Left kidney (tissue), 8 donors: Measurements from ENCODE around the gene DBF4. TPM values are rescaled to one million over a fixed set of nuclear protein-coding genes. Genes with fewer than 3 reads are reported as not detected.
"Not testable (repeated sequence)": the region's sequence is repeated elsewhere in the genome, so short reads cannot be mapped to it uniquely, and the experiment has no call there.

Experiments used
- DNase-seq: peaks from one replicate; pipeline ENCODE4 v3.0.0-alpha.2; 2013
- long read RNA-seq, 8 donors: transcript quantifications; one replicate each; lab custom pipeline, GENCODE V29; 2026
- polyA plus RNA-seq: library from polyadenylated mRNA; unstranded; fragments of 120-200 nt; gene quantifications from one replicate; pipeline ENCODE4 v1.2.1, GENCODE V29; 2013; ENCODE audit not compliant: insufficient read length

The DBF4 gene
- polyA plus RNA-seq: 27.9 TPM
- long read RNA-seq, donor 1, partial matches to known transcripts: 0 of 4 reads
- long read RNA-seq, donor 1, other reads (novel, unspliced or antisense): 0 of 4 reads
- long read RNA-seq, donor 2, partial matches to known transcripts: 0 of 1 reads
- long read RNA-seq, donor 2, other reads (novel, unspliced or antisense): 0 of 1 reads
- long read RNA-seq, donor 3, partial matches to known transcripts: 0 of 3 reads
- long read RNA-seq, donor 3, other reads (novel, unspliced or antisense): 0 of 3 reads
- long read RNA-seq, donor 4: 0 reads
- long read RNA-seq, donor 5, partial matches to known transcripts: 0 of 3 reads
- long read RNA-seq, donor 5, other reads (novel, unspliced or antisense): 0 of 3 reads
- long read RNA-seq, donor 6, partial matches to known transcripts: 0 of 5 reads
- long read RNA-seq, donor 6, other reads (novel, unspliced or antisense): 0 of 5 reads
- long read RNA-seq, donor 7, partial matches to known transcripts: 0 of 3 reads
- long read RNA-seq, donor 7, other reads (novel, unspliced or antisense): 0 of 3 reads
- long read RNA-seq, donor 8: 0 reads

GRCh38 chr7:87876040-87876868, at the start of gene DBF4, which contains the start of gene SLC25A40:
Gene DBF4, plus strand, starts transcription at chr7:87876493. Its CDS starts 240 bp downstream, at chr7:87876733.
Gene SLC25A40, minus strand, starts transcription at chr7:87876360. Its CDS starts 17,633 bp downstream, at chr7:87858727.
- peak; percentile 89 for DNase-seq

- DNase-seq: not testable (repeated sequence)
Observed at GRCh38 chr7:87828383-87828782, 47.9 kb upstream of the DBF4 start.

DNA sequence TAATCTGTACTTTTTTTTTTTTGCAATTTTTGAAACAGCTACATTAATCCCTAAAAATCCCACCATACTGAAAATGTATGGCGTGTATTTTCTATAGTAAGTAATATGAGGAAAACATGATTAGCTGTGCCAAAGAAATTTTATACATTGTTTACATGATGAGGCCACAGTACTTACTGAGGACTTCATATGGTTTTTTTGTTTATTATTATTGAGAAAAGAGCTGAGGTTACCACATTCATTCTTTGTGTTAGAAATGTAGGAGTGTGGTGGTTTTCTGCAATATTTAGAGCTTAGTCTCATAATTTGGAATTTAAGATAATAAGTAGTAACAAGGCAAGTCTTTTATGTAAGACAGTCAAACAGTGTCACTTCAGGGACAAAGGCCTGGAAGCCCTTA, 45.2 kb upstream of the DBF4 start:
- DNase-seq: no peak

GRCh38 chr7:87833130-87833529, 43.2 kb upstream of the DBF4 start:
- no peak for DNase-seq

GRCh38 chr7:87837597-87837996, 38.7 kb upstream of the DBF4 start:
- no peak for DNase-seq

DNA sequence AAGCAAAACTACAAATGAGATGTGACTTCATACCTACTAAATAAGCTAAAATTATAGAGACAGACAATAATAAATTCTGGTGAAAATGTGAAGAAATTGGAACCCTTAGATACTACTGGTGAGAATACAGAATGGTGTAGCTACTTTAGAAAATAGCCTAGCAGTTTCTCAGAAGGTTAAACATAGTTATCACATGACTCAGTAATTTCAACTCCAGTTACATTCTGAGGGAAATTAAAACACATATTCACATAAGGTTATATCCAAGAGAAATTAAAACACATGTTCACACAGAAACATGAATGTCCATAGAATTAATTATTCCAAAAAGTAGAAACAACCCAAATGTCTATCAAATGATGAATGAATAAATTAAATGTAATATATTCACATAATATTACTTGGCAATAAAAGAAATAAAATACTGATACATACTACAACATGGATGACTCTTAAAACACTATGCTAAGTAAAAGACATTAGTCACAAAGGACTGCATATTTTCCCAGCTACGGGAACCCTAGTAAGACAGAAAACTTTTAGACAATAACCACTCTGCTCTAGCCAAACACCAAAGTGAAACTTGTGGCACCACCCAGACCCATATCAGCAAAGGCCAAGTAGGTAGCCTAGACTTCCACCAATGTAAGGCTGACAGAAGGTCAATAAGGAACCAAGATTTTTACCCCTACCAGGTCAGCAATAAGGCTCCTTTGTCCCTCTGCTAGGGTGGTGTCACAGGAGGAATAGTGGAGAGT, 25.3 kb upstream of the DBF4 start:
- DNase-seq: no peak

- no peak for DNase-seq
Observed at GRCh38 chr7:87852306-87852705, 24.0 kb upstream of the DBF4 start.

- DNase-seq: no peak
Observed at GRCh38 chr7:87853237-87853864, 22.9 kb upstream of the DBF4 start.

- DNase-seq: no peak
Observed at GRCh38 chr7:87858417-87859100, 17.7 kb upstream of the DBF4 start.

DNA sequence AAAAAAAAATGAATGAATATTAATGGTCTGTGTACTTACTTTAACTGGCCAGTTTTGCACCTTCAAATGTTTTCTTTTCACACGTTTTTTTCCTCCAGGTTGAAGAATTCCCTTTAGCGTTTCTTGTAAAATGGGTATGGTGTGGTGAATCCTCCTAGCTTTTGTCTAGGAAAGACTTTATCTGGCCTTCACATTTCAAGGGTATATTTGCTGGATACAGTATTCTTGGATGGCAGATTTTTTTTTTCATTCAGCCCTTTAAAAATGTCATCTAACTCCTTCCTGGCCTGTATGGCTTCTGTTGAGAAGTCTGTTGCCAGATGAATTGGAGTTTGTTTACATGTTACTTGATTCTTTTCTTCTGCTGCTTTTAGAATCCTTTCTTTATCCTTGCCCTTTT, 10.2 kb upstream of the DBF4 start:
- DNase-seq: no peak

GRCh38 chr7:87866533-87866932, 9.8 kb upstream of the DBF4 start:
- not testable (repeated sequence) for DNase-seq

DNA sequence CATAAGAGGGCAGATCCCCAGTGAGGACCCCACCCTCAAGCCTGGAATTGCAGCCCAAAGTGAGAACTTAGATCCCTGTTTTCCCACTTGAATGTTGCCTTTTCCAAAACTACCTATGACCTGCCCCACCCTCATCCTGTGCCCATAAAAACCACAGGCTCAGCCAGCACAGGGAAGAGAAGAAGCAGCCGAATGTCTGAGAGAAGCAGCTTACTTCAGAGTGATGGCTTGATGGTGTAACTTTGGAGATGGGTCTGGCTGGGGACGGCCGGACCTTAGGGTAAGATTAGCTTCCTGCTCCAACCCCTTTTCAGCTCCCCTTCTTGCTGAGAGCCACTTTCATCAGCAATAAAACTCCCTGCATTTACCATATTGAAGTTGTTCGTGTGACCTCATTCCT, 5.8 kb upstream of the DBF4 start:
- DNase-seq: no peak

- no peak for DNase-seq
Observed at GRCh38 chr7:87872346-87872745, 3.9 kb upstream of the DBF4 start.

GRCh38 chr7:87873328-87873727, 3.0 kb upstream of the DBF4 start:
- not testable (repeated sequence) for DNase-seq

DNA sequence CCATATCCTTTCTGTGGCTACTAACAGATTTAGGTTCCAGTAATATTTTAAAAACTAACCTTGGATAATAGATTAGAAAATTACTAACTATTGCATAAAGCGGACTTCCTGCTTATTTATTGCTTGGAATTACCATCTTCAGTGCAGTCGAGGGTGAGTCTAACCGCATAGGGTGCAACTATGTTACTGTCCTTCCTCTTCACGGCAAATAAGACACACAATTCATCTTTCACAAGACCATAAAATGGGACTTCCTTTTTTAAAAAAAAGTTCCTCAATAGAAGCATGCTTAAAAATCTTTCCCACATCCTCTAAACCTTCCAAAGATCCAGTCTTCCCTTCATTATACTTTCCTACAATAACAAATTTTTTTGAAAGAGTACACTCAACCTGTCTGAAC, 2.2 kb upstream of the DBF4 start:
- DNase-seq: no peak

DNA sequence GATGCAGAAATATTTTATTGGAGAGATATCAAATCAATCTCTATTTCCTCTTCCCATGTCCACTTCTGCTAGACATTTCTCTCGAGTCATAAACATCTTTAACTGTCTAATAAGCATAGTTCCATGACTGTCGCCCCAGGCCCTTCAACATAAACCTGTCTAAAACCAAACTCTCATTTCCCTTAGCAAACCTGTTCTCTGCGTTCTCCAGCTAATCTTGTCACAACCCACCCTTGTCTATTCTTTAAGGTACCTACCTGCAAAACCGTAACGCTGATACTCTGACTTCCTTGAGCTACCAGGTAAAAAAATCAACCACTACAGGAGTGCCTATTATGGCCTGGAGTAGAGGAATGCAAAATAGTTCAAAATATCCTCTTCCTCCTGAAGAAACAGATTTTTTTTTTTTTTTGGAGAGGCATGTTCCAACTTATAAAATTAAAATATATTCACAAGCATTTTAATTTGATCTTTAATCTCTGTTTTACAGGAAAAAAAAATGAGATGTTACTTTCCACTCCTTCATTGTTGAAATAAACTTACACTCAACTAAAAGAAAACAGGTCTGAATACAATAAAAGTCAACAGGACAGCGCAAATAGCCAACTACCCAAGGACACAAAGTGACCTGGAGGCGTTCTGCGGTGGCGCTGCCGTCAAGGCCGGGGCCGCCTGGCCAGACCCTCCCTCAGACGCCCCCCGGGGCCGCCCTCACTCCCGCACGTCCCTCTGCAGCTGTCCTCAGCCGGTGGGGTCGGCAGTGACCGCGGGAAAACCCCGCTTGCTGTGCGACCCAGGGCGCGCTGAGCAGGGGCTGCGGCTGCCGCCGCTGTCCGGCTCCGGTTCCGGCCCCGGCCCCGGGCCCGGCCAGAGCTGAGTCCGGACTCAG, 898 bp upstream of the DBF4 start:
- DNase-seq: peak; percentile 34

DNA sequence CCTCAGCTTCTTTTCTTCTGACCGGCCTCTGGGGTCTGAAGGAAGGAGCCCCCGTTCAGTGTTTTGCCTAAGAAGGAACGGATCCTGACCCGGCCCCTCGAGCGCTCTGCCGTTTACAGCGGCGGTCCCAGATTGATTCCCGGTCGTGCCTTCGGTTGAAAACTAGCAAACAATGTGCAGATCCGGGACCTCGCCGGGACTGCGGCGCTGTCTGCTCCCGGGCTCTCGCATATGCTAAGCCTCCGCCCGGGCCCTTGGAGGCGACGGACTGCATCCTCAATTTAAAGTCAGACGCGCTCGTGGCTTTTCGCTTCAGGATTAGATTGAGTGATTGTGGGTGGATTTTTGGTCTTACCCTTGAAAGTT, 559 bp downstream of the DBF4 start:
- DNase-seq: peak; percentile 64

- DNase-seq: no peak
Observed at GRCh38 chr7:87877366-87878040, 1.2 kb downstream of the DBF4 start.

DNA sequence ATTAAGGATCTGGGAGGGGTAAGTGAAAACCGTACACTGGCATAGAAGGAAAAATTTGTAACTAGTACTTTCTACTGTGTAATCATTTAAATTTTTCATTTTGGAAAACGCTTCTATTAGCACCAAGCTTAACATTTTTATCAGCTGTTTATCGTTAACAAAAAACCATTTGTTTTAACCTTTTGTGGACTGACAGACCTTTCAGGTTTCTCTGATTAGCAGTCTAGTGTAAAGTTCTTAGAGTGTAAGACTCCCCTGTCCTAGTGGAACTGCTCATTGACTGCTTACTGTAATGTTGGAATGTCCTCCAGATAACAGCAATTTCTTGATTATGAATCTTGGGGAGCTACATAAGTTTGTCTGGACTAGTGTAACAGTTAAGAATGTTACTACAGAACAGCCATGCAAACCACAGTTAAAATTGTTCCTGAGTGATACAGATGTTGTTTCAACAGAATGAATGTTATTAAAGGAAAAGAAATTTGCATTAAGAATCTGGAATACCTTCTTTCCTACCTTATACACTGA, 2.0 kb downstream of the DBF4 start:
- DNase-seq: no peak
